Raji (cell line): Measurements from ENCODE around the gene PTGER1.

ENCODE experiments used
- POLR2A ChIP-seq: IDR thresholded peaks from 2 replicates; pipeline ENCODE4 v1.6.1; 2011; ENCODE audit warnings: low read depth, low read length, control low read depth; ENCODE audit not compliant: insufficient read depth

The PTGER1 gene

DNA sequence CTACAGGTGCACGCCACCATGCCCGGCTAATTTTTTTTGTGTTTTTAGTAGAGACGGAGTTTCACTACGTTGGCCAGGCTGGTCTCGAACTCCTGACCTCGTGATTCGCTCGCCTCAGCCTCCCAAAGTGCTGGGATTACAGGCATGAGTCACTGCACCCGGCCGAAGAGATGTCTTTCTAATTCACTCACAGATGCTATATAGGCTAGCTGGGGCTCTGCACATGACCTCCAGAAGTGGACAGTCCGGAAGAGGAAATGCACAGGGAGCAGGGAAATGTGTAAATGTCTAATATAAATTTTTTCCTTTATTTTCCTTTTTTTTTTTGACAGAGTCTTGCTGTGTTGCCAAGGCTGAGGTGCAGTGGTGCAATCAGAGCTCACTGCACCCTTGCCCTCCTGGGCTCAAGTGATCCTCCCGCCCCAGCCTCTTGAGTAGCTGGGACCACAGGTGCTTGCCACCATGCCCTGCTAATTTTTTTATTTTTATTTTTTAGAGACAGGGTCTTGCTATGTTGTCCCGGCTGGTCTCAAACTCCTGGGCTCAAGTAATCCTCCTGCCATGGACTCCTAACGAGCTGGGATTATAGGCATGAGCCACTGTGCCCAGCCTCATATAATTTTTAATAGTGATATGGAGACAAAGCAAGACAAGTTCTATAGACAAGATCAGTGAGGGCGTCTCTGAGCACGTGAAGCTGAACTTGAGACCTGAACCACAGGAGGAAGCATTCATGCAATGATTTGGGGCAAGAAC lies 12.4 kb upstream of the PTGER1 start:
- no peak for TF ChIP-seq POLR2A

DNA sequence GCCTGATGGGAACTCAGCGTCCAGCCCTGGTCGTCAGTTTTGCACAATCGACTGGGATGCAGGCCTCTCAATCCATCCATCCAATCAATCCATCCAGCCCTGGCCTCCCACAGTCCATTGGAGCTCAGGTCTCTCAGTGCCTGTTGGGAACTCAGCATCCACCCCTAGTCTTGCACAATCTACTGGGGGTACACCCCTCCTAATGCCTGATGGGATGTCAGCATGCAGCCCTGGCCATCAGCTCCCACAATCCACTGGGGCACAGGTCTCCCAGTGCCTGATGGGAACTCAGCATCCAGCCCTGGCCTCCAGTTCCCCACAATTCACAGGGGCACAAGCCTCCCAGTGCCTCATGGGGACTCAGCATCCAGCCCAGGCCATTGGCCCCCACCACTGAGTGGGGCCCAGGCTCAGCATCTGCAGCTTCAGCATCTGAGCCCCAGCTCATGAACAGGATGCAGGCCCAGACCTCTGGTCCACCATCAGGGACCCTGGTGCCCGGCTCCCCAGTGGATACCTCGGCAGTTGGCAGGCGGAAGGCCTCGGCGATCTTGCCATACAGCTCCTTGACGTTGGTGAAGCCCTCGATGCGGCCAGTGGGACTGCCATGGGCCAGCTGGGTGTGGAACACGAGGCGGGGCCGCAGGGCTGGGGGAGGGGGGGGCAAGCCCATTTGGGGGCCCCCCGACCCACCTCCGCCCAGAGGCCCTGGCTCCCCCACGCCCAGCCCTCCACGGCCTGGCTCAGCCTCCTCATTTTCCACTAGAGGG lies 7.2 kb upstream of the PTGER1 start:
- no peak for TF ChIP-seq POLR2A

DNA sequence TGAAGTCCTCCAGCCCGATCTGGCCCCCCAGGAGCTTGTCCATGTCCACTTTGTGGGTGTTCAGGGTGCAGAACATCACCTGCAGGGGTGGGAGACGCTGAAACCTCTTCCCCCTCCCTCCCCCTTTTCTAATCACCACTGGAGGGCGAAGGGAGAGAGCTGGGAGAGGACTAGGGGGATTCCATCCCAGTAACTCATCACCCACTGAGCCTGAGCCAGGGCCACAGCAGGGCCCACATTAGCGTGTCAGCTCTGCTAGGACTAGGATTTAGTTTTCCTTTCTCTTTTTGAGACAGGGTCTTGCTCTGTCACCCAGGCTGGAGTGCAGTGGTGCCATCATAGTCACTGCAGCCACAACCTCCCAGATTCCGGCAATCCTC lies 5.5 kb upstream of the PTGER1 start:
- no peak for TF ChIP-seq POLR2A

DNA sequence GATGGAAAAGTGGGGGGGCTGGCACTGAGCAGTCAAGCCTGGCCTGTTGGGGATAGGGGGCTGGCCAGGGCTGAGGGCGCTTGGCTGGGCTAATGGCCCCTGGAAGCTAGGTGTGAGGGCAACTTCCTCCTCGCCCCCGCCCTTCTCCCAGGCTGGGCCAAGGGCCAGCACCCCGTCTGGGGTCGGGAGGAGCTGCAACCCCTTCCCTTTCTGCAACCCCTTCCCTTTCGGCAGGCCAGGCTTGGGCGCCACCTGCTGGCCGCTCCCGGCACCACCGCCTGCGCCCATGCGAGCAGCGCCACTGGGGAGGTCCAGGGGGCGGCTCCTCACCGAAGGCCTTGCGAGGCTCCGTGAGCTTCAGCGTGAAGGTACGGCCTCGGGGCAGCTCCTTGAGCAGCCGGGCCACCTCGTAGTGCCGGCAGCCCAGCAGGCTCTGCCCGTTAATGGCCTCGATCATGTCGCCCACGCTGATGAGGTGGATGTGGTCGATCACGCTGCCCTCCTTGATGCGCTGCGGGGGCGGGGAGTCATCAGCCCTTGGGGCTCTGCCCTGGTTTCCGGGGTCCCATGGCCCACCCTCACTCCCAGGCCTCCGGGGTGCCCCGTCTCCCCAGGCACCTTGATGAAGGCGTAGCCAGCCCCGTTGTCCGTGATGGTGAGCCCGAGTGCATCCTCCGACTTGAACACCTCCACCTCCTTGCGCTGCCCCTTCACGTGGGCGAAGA lies 5.0 kb upstream of the PTGER1 start:
- TF ChIP-seq POLR2A: no peak

DNA sequence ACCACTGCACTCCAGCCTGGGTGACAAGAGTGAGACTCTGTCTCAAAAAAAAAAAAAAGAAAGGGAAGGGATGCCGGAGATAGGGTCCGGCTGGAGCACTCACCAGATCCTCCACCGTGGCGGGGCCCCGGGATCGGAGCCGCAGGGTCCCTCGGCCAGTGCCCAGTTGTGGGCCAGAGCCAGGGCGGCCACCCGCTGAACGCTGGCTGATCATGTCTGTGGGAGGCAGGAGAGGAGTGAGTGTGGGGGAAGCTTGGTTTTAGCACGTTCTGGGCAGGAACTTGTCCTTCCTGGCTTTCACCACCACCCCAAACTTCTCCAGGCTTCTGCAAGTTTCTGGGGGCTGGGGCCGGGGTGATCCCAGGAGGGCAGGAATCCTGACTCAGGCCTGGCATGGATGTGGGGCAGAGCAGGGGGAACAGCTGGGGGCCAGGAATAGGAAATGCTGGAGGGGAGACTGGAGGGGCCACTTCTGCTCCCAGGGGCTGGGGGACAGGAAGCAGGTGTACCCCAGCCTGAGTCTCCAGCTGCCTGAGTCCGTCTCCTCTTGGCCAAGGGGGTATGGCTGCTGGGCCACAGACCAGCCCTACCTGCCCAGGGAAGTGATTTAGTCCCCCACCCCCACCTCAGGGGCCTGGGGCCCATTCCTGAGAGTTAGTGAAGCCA lies 4.3 kb upstream of the PTGER1 start:
- TF ChIP-seq POLR2A: no peak

DNA sequence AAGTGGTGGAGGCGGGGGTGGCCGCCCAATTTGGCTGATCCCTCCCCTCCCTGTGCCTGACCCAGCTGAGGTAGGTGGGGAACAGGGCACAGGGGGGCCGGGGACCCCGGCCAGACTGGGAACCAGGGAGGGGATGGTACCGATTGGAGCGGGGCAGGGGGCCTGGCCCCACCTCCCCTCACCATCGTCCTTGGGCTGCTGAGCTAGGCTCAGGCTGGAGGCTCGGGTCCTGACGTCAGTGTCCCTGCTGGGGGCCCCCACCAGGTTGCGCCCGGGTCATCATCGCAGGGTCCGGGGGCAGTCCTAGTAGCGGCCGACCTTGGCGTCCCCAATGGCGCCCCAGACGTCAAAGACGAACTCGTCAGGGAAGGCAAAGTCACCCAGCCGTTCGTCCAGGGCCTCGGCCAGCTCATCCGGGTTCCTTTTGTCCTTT lies 3.0 kb upstream of the PTGER1 start:
- TF ChIP-seq POLR2A: no peak

DNA sequence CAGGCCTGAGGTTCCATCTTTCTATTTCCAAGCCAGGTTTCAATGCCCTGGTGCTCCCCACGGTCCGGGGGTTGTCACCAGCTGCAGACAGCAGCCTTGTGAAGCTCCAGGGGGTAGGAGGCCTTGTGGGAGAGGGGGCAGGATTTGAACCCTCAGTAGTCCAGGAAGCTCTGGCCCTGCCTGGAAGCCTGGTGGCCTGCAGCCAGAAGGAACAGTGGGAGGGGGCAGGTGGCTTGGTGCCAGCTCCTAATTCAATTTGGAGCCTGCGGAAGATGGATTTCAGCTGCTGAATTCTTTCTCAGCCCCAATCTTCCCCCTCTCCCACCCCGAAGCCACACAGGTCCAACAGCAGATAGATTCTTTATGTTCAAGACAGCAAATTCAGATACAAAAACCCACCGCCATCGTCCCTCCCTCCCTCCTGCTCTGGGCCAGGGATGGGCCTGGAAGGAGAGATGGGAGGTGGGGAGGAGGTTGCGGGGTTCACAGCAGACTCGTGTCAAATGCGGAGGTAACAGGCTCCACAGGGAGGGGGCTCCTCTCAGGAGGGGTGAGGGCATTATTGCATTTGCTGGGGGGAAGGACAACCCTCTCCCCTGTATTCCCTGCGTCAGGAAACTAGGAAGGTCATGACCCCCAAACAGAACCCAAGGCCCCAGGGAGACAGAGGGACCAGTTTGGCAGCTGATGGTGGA lies 2.4 kb upstream of the PTGER1 start:
- TF ChIP-seq POLR2A: no peak

DNA sequence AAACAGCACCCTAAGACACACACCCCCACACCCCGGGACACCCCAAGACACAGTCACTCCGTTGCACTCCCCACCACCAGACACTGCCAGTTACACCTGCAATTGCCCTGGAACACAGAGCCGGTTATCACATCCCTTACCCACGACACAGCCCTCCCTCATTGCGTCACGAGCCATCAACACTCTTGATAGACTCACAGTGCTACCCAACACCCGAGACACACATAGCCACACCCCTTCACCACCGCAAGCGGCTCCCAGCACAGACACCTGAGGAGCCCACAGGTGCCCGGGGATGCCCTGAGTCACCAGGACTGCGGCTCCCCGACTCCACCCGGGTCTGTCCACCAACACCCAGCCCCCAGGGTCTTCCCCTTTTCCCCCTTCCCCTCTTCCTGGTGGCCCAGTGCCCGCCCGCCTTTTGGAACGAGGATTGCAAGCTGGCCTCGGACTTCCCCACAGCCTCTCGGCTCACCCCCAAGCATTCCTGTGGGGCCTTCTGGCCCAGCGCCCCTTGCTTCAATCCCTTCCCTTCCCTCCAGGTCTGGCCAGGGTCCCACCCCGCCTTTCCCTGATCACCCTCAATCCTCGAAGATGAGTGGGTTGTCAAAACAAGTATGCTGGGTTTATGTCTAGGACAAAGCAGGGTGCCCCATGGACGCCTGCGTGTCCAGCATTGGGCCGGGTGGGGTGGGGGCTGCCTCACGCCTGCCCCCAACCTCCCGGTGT lies 1.7 kb upstream of the PTGER1 start:
- no peak for TF ChIP-seq POLR2A

DNA sequence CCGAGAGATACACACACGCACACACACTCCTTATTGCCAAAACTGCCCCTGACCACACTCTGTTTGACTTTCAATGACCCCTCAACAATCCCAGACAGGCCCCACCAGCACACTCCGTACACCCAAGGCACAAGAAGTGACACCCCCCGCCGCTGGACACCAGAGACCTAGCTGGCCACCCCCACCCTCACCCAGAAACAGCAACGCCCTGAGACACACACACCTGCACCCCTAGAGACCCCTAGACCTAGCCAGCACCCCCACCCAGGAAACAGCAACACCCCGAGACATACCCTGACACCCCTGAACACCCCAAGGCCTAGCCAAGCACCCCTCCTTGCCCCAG lies 1.1 kb upstream of the PTGER1 start:
- no peak for TF ChIP-seq POLR2A

DNA sequence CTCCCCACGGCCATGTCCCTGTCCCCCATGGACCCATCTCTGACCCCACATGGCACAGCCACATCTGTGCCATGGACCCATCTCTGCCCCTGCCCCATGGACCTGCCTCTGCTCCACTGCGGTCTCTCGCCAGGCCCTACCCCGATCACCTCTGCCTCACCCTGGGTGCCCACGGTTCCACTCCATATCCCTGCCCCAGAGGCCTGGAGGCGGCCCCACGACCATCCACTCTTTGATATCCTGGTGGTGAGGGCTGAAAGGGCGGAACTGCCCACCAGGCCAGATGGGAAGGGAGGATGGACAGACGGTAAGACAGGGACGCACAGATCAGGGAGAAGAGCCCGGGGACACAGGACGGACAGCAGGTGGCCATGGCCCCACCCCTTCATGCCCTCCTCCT lies 327 bp downstream of the PTGER1 start:
- TF ChIP-seq POLR2A: no peak

DNA sequence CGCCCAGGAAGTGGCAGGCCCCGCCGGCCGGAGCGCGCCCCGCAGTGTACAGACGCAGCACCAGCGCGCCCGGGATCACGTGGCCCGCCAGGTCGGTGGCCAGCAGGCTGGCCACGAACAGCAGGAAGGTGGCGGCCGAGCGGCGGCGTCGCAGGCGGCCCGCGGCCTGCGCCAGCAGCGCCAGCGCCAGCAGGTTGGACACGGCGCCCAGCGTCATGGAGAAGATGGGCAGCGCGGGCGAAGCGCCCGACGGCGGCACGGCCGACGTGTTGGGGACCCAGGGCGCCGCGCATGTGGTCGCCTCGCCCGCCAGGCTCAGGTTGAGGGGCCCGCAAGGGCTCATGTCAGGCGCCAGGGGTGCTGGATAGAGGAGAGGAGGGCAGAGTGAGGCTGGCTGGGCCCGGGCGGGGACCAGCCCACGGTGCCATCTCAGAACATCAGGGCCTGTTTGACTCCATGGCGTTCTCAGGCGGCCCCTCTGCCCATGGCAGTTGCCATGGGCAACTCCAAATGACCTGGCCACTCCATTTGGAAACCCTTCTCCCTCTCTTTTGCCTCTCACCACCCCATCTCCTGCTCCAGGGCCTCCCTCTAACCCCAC lies 1.1 kb downstream of the PTGER1 start:
- no peak for TF ChIP-seq POLR2A

DNA sequence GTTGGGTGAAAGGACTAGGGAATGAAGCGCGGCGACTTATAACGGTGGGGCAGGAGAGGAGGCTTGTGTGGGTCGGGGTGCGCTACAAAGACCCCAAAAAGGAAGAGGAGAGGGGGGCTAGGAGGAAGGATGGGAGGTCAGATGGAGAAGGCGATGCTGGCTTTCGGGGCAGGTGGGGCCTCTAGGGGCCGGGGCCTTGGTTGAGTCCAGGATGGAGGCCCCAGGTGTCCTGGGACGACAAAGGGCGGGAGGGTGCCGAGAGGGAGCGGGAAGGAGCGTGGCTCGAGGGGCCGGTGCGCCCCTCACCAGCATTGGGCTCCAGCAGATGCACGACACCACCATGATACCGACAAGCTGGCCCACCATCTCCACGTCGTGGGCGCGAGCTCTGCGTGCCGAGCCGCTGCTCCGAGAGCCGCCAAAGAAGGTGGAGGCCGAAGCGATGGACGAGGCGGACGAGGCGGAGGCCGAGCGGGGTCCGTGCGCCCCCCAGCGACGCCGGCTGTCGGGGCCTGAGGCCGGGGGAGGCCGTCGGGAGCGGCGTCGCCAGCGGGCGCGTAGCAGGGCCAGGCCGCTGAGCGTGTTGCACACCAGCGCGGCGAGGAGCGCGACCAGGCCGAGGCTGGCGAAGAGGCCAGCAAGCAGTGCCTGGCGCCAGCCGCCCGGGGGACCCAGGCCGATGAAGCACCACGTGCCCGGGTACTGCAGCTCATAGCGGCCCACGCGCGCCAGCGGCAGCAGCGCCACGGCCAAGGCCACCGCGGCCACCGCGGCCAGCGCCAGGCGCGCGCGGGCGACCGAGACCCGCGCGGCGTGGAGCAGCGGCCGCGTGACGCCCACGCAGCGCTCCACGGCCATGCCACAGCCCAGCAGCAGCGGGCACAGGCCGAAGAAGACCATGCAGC lies 1.8 kb downstream of the PTGER1 start:
- no peak for TF ChIP-seq POLR2A
